GM06990 (cell line): ENCODE data around the gene RHBDF2.
"Not testable (repeated sequence)": the region's sequence is repeated elsewhere in the genome, so short reads cannot be mapped to it uniquely, and the experiment has no call there.

Source experiments
- DNase-seq: peaks from one replicate; pipeline ENCODE4 v3.0.0-alpha.2; 2011; ENCODE audit not compliant: insufficient read length; ENCODE audit errors: extremely low read depth
- H3K27me3 ChIP-seq: replicated peaks from 2 replicates; pipeline ENCODE4 v1.6.0; 2011; ENCODE audit warnings: low read length; ENCODE audit not compliant: control insufficient read depth, insufficient read depth
- H3K36me3 ChIP-seq: 2 replicates; pipeline ENCODE4 v1.5.1; 2011; ENCODE audit warnings: low read length; ENCODE audit not compliant: control insufficient read depth, insufficient read depth
- H3K4me3 ChIP-seq: replicated peaks from 2 replicates; pipeline ENCODE4 v1.5.1; 2011; ENCODE audit warnings: low read depth, mild to moderate bottlenecking, control low read depth, low read length
- CTCF ChIP-seq: IDR thresholded peaks from 2 replicates; pipeline ENCODE4 v1.5.1; 2011; ENCODE audit warnings: low read length, control low read depth, mild to moderate bottlenecking, inconsistent platforms; ENCODE audit not compliant: insufficient read depth, poor library complexity, severe bottlenecking

The RHBDF2 gene

DNA sequence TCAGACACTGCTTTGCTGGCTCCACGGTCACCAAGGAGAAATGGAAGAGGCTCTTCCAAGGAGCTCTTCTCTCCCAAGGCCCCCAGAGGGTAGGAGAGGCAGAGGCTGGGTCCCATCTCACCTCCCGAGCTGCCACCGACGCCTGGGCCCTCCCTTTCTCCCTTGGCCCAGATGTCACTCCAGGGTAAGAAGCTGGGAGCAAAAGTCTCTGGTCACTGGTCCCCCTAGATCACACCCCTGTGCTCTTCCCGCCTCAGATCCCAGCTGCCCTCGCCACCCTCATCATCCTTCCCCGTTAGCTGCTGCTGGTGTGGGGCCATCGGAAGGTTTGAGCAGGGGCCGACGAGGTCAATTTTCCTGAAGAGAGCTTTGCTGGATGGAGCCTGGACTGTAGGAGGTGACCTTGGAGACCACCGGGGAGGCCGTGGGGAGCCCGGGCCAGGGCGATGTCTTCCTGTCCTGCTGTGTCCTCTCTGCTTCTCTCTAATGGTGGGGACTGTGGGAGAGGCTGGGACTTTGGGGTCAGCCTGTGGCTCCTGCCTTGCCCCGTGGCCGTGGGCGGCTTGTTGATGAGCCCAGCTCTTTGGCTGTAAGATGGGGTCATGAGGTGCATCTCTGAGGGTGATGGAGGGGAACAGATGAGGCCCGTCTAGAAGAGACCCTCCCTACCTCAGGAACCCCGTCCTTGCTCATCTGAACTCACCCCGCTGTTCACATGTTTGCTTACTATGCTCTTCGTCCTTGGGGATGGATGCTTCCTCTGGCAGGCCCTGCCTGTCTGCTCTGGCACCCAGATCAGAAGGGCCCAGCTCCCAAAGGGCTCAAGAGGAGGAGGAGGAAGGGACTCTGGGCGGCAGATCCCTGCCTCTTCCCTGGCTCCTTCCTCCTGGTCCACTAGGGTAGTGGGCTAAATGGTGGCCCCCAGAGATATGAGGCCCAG, 11.4 kb upstream of the RHBDF2 start:
- DNase-seq = no peak
- Histone ChIP-seq H3K27me3 (no peaks in the 10 kb centered on the region), H3K36me3 (no peaks in the 10 kb centered on the region), H3K4me3 (no peak overlapping the region)
- no peak for TF ChIP-seq CTCF

DNA sequence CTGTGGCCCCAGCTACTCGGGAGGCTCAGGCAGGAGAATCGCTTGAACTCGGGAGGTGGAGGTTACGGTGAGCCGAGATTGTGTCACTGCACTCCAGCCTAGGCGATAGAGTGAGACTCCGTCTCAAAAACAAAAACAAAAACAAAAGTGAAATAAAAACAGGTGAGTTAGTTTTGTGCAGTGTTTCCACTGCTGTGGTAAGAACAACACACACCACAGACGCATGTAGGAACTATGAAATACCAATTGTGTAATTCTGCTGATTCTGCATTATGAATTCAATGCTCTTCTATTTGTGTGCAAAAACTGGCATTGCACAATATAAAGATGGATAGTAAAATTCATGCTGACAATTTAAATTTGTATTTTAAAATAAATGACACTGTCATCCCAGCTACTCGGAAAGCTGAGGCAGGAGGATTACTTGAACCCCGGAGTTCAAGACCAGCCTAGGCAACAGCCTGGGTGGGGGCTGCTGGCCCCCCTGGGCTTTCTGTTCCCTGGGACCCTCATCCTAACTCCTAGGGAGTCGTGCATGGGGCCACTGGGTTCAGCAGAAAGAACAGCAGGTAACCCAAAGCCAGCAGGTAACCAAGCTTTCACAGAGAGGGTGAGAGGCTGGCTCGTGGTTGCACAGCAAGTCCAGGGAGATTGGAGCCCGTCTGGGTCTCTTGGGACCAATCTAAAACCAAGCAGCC, 10.6 kb upstream of the RHBDF2 start:
- DNase-seq = no peak

GRCh38 chr17:76510831-76511244, 9.6 kb upstream of the RHBDF2 start:
- no peaks in the 10 kb centered on the region for H3K36me3 ChIP-seq
- no peak for DNase-seq
- TF ChIP-seq CTCF = no peak
- no peak overlapping the region for H3K4me3 ChIP-seq
- no peaks in the 10 kb centered on the region for H3K27me3 ChIP-seq

More for the DNA sequence above, 10.6 kb upstream of the RHBDF2 start:
- Histone ChIP-seq H3K36me3 (no peaks in the 10 kb centered on the region), H3K4me3 (no peak overlapping the region), H3K27me3 (no peaks in the 10 kb centered on the region)
- no peak for TF ChIP-seq CTCF

DNA sequence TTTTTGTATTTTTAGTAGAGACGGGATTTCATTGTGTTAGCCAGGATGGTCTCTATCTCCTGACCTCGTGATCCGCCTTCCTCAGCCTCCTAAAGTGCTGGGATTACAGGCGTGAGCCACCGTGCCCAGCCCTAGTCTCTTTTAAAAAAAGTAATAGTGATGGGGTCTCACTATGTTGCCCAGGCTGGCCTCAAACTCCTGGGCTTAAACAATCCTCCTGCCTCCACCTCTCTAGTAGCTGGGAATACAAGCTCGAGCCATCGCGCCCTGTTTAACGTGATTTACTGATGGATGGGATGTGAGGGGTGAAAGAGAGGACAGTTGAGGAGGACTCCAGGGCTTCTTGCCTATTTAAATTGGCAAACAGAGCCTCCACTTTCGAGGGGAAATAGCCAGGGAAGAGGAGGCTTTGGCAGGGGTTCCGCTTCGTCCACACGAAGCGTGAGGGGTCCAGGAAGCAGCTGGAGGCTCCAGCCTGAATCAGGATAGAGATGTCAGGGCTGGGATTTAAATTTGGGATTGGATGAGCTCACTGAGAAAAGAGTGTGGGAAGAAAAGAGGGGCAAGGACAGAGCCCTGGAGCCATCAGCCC, 7.3 kb upstream of the RHBDF2 start:
- not testable (repeated sequence) for H3K36me3 ChIP-seq, DNase-seq, H3K4me3 ChIP-seq, H3K27me3 ChIP-seq

GRCh38 chr17:76506408-76507345, 5.5 kb upstream of the RHBDF2 start:
- Histone ChIP-seq H3K27me3 (no peaks in the 10 kb centered on the region), H3K36me3 (no peaks in the 10 kb centered on the region), H3K4me3 (no peak overlapping the region)
- peak; percentile 88 for TF ChIP-seq CTCF
- peak; percentile 81 for DNase-seq
